HEK293 (cell line): ENCODE measurements around the gene ELL.

ENCODE experiments used
- BCL11B ChIP-seq: fragments of 450-650 bp; formaldehyde crosslinking; IDR thresholded peaks from 2 replicates; pipeline ENCODE4 v1.5.1; 2016; ENCODE audit warnings: low read depth, missing biosample characterization, missing genetic modification characterization
- KLF9 ChIP-seq: fragments of 450-650 bp; formaldehyde crosslinking; IDR thresholded peaks from 2 replicates; pipeline ENCODE4 v1.5.1; 2016; ENCODE audit warnings: missing biosample characterization, missing genetic modification characterization, low read depth
- SP2 ChIP-seq: fragments of 450-650 bp; formaldehyde crosslinking; IDR thresholded peaks from 2 replicates; pipeline ENCODE4 v1.5.1; 2016; ENCODE audit warnings: missing biosample characterization, missing genetic modification characterization
- ZBTB1 ChIP-seq: fragments of 450-650 bp; formaldehyde crosslinking; IDR thresholded peaks from 2 replicates; pipeline ENCODE4 v1.5.1; 2016; ENCODE audit warnings: missing biosample characterization, missing genetic modification characterization
- ZBTB48 ChIP-seq: fragments of 450-650 bp; formaldehyde crosslinking; IDR thresholded peaks from 2 replicates; pipeline ENCODE4 v1.5.1; 2016; ENCODE audit warnings: missing biosample characterization, missing genetic modification characterization
- ZIC2 ChIP-seq: fragments of 450-650 bp; formaldehyde crosslinking; IDR thresholded peaks from 2 replicates; pipeline ENCODE4 v1.5.1; 2016; ENCODE audit warnings: missing biosample characterization, missing genetic modification characterization
- ZNF175 ChIP-seq: fragments of 450-650 bp; formaldehyde crosslinking; IDR thresholded peaks from 2 replicates; pipeline ENCODE4 v1.5.1; 2016; ENCODE audit warnings: missing biosample characterization, missing genetic modification characterization
- ZNF23 ChIP-seq: fragments of 450-650 bp; formaldehyde crosslinking; IDR thresholded peaks from 2 replicates; pipeline ENCODE4 v1.5.1; 2016; ENCODE audit warnings: missing biosample characterization, missing genetic modification characterization, borderline replicate concordance
- ZNF266 ChIP-seq: fragments of 450-650 bp; formaldehyde crosslinking; IDR thresholded peaks from 2 replicates; pipeline ENCODE4 v1.5.1; 2016; ENCODE audit warnings: missing biosample characterization, missing genetic modification characterization, low read depth
- ZNF473 ChIP-seq: fragments of 450-650 bp; formaldehyde crosslinking; IDR thresholded peaks from 2 replicates; pipeline ENCODE4 v1.5.1; 2017; ENCODE audit warnings: missing biosample characterization, missing genetic modification characterization
- ZNF558 ChIP-seq: fragments of 450-650 bp; formaldehyde crosslinking; IDR thresholded peaks from 2 replicates; pipeline ENCODE4 v1.5.1; 2016; ENCODE audit warnings: missing biosample characterization, missing genetic modification characterization
- ZSCAN30 ChIP-seq: fragments of 450-650 bp; IDR thresholded peaks from 2 replicates; pipeline ENCODE4 v1.5.1; 2018; ENCODE audit warnings: missing biosample characterization, mild to moderate bottlenecking, missing genetic modification characterization, moderate library complexity
- TF ChIP-seq, protein P1 (sequence below): fragments of 450-650 bp; formaldehyde crosslinking; IDR thresholded peaks from 2 replicates; pipeline ENCODE4 v1.5.1; 2016; ENCODE audit warnings: missing biosample characterization, missing genetic modification characterization, borderline replicate concordance
- TF ChIP-seq, protein P2 (sequence below): fragments of 450-650 bp; formaldehyde crosslinking; conservative IDR thresholded peaks from 2 replicates; pipeline ENCODE4 v1.5.1; 2016; ENCODE audit warnings: low read depth, missing biosample characterization, missing genetic modification characterization
- TF ChIP-seq, protein P3 (sequence below): fragments of 450-650 bp; formaldehyde crosslinking; IDR thresholded peaks from 2 replicates; pipeline ENCODE4 v1.5.1; 2016; ENCODE audit warnings: missing biosample characterization, missing genetic modification characterization
- TF ChIP-seq, protein P4 (sequence below): fragments of 450-650 bp; formaldehyde crosslinking; IDR thresholded peaks from 2 replicates; pipeline ENCODE4 v1.5.1; 2016; ENCODE audit warnings: missing biosample characterization, missing genetic modification characterization
- TF ChIP-seq, protein P5 (sequence below): fragments of 450-650 bp; formaldehyde crosslinking; IDR thresholded peaks from 2 replicates; pipeline ENCODE4 v1.5.1; 2016; ENCODE audit warnings: missing biosample characterization, missing genetic modification characterization

ELL gene

DNA sequence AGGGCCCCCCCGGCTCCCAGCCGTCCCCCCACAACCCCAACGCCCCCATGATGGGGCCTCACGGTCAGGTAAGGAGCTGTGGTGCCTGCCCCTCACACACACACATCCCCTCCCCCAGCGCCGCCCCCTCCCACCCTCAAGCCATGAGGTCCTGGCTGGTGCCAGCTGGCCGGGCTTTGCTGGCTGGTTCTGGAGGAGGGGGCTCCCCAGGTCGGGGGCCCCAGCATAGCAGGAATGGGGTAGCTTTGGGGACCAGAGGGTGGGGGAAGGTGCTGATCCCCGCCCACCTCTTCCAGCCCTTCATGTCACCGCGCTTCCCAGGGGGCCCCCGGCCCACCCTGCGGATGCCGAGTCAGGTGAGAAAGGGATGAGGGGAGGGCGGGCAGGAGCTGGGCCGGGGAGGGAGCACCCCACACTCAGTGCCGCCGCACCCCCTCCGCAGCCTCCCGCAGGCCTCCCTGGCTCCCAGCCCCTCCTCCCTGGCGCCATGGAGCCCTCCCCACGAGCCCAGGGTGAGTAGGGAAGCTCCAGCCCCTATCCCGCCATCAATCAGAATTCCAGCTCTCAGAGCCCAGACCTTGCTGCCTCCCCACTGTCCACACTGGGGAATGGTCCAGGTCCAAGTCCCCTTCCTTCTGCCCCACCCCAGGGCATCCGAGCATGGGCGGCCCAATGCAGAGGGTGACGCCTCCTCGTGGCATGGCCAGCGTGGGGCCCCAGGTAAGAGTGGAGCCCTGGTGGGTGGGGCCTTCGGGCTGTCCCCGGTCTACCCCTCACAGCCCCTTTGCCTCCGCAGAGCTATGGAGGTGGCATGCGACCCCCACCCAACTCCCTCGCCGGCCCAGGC is 90.3 kb downstream of the ELL start (continued):
- TF ChIP-seq, protein P1, sequence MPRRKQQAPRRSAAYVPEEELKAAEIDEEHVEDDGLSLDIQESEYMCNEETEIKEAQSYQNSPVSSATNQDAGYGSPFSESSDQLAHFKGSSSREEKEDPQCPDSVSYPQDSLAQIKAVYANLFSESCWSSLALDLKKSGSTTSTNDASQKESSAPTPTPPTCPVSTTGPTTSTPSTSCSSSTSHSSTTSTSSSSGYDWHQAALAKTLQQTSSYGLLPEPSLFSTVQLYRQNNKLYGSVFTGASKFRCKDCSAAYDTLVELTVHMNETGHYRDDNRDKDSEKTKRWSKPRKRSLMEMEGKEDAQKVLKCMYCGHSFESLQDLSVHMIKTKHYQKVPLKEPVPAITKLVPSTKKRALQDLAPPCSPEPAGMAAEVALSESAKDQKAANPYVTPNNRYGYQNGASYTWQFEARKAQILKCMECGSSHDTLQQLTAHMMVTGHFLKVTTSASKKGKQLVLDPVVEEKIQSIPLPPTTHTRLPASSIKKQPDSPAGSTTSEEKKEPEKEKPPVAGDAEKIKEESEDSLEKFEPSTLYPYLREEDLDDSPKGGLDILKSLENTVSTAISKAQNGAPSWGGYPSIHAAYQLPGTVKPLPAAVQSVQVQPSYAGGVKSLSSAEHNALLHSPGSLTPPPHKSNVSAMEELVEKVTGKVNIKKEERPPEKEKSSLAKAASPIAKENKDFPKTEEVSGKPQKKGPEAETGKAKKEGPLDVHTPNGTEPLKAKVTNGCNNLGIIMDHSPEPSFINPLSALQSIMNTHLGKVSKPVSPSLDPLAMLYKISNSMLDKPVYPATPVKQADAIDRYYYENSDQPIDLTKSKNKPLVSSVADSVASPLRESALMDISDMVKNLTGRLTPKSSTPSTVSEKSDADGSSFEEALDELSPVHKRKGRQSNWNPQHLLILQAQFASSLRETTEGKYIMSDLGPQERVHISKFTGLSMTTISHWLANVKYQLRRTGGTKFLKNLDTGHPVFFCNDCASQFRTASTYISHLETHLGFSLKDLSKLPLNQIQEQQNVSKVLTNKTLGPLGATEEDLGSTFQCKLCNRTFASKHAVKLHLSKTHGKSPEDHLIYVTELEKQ (tag by site-specific recombination) = no peak; the same call in 1 of the 2 replicates
- TF ChIP-seq ZNF175 (tag by site-specific recombination) (no peak), ZNF558 (tag by site-specific recombination) (no peak), ZNF23 (tag by site-specific recombination) (no peak), ZNF266 (tag by site-specific recombination) (no peak), ZIC2 (tag by site-specific recombination) (peak; percentile 40; the same call in 1 of the 2 replicates), ZSCAN30 (tag by site-specific recombination) (no peak), ZNF473 (tag by site-specific recombination) (no peak), KLF9 (tag by site-specific recombination) (peak; percentile 42; the same call in 1 of the 2 replicates), ZBTB48 (tag by site-specific recombination) (peak; percentile 42; the same call in 1 of the 2 replicates), BCL11B (tag by site-specific recombination) (peak; percentile 83; the same call in 1 of the 2 replicates), ZBTB1 (no peak), SP2 (tag by site-specific recombination) (peak; percentile 56)
- TF ChIP-seq, protein P2, sequence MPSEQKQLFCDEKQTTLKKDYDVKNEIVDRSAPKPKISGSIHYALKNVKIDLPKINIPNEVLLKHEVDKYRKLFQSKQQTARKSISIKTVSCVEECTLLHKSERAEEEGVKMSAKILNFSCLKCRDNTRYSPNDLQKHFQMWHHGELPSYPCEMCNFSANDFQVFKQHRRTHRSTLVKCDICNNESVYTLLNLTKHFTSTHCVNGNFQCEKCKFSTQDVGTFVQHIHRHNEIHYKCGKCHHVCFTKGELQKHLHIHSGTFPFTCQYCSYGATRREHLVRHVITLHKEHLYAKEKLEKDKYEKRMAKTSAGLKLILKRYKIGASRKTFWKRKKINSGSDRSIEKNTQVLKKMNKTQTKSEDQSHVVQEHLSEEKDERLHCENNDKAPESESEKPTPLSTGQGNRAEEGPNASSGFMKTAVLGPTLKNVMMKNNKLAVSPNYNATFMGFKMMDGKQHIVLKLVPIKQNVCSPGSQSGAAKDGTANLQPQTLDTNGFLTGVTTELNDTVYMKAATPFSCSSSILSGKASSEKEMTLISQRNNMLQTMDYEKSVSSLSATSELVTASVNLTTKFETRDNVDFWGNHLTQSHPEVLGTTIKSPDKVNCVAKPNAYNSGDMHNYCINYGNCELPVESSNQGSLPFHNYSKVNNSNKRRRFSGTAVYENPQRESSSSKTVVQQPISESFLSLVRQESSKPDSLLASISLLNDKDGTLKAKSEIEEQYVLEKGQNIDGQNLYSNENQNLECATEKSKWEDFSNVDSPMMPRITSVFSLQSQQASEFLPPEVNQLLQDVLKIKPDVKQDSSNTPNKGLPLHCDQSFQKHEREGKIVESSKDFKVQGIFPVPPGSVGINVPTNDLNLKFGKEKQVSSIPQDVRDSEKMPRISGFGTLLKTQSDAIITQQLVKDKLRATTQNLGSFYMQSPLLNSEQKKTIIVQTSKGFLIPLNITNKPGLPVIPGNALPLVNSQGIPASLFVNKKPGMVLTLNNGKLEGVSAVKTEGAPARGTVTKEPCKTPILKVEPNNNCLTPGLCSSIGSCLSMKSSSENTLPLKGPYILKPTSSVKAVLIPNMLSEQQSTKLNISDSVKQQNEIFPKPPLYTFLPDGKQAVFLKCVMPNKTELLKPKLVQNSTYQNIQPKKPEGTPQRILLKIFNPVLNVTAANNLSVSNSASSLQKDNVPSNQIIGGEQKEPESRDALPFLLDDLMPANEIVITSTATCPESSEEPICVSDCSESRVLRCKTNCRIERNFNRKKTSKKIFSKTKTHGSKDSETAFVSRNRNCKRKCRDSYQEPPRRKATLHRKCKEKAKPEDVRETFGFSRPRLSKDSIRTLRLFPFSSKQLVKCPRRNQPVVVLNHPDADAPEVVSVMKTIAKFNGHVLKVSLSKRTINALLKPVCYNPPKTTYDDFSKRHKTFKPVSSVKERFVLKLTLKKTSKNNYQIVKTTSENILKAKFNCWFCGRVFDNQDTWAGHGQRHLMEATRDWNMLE = no peak
- TF ChIP-seq, protein P3, sequence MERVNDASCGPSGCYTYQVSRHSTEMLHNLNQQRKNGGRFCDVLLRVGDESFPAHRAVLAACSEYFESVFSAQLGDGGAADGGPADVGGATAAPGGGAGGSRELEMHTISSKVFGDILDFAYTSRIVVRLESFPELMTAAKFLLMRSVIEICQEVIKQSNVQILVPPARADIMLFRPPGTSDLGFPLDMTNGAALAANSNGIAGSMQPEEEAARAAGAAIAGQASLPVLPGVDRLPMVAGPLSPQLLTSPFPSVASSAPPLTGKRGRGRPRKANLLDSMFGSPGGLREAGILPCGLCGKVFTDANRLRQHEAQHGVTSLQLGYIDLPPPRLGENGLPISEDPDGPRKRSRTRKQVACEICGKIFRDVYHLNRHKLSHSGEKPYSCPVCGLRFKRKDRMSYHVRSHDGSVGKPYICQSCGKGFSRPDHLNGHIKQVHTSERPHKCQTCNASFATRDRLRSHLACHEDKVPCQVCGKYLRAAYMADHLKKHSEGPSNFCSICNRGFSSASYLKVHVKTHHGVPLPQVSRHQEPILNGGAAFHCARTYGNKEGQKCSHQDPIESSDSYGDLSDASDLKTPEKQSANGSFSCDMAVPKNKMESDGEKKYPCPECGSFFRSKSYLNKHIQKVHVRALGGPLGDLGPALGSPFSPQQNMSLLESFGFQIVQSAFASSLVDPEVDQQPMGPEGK (tag by site-specific recombination) = peak; percentile 93
- TF ChIP-seq, protein P4, sequence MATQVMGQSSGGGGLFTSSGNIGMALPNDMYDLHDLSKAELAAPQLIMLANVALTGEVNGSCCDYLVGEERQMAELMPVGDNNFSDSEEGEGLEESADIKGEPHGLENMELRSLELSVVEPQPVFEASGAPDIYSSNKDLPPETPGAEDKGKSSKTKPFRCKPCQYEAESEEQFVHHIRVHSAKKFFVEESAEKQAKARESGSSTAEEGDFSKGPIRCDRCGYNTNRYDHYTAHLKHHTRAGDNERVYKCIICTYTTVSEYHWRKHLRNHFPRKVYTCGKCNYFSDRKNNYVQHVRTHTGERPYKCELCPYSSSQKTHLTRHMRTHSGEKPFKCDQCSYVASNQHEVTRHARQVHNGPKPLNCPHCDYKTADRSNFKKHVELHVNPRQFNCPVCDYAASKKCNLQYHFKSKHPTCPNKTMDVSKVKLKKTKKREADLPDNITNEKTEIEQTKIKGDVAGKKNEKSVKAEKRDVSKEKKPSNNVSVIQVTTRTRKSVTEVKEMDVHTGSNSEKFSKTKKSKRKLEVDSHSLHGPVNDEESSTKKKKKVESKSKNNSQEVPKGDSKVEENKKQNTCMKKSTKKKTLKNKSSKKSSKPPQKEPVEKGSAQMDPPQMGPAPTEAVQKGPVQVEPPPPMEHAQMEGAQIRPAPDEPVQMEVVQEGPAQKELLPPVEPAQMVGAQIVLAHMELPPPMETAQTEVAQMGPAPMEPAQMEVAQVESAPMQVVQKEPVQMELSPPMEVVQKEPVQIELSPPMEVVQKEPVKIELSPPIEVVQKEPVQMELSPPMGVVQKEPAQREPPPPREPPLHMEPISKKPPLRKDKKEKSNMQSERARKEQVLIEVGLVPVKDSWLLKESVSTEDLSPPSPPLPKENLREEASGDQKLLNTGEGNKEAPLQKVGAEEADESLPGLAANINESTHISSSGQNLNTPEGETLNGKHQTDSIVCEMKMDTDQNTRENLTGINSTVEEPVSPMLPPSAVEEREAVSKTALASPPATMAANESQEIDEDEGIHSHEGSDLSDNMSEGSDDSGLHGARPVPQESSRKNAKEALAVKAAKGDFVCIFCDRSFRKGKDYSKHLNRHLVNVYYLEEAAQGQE (tag by site-specific recombination) = no peak
- TF ChIP-seq, protein P5, sequence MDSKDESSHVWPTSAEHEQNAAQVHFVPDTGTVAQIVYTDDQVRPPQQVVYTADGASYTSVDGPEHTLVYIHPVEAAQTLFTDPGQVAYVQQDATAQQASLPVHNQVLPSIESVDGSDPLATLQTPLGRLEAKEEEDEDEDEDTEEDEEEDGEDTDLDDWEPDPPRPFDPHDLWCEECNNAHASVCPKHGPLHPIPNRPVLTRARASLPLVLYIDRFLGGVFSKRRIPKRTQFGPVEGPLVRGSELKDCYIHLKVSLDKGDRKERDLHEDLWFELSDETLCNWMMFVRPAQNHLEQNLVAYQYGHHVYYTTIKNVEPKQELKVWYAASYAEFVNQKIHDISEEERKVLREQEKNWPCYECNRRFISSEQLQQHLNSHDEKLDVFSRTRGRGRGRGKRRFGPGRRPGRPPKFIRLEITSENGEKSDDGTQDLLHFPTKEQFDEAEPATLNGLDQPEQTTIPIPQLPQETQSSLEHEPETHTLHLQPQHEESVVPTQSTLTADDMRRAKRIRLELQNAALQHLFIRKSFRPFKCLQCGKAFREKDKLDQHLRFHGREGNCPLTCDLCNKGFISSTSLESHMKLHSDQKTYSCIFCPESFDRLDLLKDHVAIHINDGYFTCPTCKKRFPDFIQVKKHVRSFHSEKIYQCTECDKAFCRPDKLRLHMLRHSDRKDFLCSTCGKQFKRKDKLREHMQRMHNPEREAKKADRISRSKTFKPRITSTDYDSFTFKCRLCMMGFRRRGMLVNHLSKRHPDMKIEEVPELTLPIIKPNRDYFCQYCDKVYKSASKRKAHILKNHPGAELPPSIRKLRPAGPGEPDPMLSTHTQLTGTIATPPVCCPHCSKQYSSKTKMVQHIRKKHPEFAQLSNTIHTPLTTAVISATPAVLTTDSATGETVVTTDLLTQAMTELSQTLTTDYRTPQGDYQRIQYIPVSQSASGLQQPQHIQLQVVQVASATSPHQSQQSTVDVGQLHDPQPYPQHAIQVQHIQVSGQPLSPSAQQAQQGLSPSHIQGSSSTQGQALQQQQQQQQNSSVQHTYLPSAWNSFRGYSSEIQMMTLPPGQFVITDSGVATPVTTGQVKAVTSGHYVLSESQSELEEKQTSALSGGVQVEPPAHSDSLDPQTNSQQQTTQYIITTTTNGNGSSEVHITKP (tag by site-specific recombination) = peak; percentile 51; the same call in 1 of the 2 replicates
